Fibroblast of skin of right quadriceps (primary cell): Measurements from ENCODE around the gene RRP1B.

ENCODE experiments used
- DNase-seq: peaks from one replicate; pipeline ENCODE4 v3.0.0-alpha.2; 2013

Gene RRP1B

DNA sequence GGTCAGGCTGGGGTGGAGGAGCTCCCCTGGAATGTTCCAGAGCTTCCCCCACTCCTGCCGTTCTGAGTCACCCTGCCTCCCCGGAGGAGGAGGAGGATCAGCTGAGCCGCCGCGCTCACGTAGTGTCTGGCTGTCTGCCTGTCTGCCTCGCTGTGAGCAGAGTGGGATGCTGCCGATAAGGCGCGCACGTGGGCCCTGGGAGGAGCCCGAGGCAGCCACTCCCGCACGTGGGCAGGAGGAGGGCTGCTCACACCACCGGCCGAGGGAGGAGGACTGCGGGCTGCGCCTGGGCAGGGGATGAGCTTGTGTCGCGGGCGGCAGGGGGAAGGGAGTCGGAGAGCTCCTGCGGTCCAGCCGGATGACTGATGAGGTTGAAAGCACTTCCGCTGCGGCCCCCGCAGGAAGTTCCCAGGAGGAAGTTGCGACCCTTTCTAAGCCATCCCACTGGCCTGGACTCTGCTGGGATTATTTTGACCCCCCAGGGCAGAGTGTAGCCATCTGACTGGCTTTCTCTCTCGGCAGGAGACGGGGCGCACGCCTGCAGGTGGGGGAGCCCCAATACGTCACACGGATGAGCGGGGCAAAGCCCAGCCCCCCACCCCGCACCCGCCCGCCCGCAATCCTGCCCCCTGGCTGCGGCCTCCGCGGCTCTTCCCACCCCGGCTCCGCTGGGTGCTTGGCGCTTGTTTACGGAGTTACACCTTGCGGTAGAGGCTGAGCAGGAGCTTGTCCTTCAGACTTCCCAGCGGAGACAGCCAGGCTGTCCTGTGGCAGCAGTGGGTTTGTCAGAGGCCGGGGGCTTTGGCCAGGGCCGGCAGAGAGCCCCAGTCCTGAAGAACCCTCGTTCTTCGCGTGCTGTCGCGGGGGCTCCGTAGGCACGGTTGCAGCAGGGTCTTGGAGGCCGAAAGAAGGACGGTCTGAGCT is 69.4 kb downstream of the RRP1B start:
- peak; percentile 98 for DNase-seq

DNA sequence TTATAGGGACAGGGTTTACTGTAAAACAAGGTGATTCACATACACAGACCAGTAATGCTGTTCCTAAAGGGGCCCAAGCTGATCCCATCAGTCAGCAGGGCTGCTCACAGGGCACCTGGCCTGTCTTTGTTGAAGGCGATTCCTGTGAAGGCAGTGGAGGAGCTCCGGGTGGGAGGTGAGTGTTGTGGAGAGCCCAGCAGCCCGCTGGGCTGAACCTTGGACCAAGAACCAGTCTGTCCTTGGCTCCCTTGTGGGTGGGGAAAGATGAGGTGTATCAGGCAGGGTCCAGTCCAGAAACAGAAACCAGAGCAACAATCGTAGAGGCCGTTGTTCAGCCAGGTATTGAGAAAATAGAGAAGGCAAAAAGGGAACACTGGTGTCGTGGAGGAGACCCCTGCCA is 72.1 kb downstream of the RRP1B start:
- no peak for DNase-seq

DNA sequence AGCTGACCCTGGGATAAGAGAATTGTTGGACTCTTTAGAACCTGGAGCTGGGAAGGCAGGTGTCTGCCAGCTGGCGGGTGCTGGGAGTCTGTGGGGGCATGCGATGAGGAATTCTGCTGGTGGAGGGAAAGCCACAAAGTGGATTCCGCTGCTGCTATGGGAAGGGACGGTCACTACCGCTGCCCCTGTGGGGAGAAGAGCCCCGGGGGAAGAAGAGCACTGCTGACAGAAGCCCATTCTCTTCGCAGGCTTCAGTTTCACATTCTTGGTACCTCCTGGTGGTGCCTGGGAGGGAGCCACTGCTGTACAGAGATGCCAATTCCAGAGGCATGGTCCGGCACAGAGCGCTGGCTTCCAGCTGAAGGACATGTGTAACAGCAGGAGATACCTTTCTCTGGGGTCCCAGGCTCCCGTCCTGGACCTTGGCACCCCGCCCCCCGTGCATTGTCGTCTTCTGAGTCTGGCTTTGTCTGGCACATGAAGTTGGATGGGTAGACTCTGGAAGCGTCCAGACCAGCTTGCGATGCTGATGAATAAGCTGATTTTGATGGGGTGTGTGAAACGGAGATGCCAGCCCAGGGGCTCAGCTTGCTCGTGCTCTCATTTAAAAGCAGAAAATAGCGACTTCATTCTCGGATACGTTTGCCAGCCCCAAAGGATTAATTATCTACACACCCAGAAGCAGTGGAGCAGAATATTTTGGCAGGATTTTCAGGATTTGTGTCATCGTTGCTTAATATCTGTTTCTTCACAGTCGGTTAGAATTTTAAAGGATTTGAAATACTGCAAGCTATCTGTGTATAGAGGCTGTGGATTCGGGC is 72.7 kb downstream of the RRP1B start:
- peak; percentile 29 for DNase-seq

DNA sequence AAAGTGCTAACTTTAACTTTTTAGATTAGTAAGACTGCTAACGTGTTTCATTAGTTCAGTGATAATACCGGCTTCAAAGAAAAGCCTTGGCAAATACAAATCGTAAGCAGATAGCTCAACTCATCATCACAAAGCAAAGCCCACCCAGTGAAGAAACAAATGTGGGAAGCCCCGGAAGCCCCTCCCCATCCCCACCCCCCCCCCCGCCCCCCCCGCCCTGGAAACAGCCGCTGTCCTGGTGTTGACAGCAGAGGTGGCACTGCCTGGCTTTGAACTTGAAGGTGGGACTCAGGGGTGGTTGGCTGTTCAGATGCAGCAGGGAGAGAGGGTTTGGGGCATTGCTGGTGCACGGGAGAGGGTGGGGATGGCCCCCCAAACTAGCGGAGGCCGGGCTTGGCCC is 73.7 kb downstream of the RRP1B start:
- DNase-seq: no peak

DNA sequence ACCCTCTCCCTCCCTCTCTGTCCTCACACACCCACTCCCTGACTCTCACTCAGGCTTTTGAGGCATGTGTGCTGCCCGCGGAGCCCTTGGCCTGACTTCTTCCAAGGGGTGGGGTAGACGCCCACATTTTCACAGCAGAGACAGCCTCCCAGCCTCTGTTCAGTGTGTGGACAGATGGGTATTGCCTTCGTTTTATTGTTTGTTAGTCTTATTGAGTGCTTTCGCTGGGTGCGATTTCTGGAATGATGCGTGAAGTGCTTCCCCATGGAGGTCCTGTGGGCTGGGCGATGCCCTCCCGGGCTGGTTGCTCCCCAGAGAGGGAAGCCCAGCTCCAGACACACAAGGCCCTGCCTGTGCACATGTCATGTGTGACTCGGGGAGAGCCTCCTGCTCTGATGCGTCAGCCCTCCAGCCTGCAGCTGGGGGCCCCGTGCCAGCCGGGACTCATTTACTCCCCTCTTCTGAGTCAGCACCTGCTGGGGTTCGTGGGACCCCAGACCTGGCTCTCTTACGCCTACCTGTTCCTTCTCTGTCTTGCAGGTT is 74.2 kb downstream of the RRP1B start:
- peak; percentile 48 for DNase-seq

DNA sequence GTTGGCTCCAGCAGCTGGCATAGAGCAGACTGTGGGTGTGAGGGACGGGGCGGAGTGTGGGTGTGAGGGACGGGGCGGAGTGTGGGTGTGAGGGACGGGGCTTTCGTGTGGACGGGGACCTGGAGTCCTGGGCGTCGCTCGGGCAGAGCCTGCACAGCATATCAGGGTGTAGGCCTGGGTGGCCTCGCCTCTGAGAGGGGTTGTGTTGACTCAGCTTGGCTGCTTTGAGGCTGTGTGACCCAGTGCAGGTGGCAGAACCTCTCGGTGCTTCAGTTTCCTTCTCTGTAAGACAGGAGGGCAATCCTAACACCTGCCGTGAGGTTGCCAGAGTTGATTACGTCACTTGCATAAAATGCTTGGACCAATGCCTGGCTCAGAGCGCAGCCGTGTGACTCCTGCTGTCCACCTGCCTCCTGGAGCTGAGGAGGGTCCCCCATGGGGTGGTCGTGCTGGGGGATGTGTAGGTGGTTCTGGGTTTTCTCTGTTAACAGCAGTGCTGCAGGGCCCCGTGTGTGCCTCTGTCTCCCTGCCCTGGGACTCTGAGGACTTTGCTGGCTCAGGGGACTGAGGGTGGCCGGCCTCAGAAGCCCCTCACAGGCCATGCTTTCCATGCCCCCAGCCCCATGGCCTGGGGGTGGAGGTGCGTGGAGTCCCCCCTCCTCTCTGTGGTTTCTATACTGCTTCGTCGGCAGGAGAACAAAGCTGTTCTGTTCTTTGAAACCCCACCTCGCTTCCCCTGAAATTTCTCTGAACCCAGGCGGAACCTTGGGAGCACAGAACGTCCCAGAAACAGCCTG is 75.0 kb downstream of the RRP1B start:
- no peak for DNase-seq

DNA sequence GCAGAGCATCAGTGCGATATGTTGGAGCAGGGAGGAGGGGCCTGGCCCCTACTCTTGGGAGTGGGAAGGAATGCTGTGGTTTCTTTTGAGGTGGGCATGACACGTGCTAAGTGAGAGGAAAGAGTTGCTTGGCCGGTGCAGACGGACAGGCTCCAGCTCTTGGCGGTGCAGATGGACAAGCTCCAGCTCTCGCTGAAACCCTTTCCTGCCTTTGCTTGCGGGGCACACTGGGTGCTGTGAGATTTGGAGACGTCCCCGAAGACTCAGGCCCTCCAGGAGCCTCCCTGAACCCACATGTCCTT is 75.5 kb downstream of the RRP1B start:
- DNase-seq: peak; percentile 66

DNA sequence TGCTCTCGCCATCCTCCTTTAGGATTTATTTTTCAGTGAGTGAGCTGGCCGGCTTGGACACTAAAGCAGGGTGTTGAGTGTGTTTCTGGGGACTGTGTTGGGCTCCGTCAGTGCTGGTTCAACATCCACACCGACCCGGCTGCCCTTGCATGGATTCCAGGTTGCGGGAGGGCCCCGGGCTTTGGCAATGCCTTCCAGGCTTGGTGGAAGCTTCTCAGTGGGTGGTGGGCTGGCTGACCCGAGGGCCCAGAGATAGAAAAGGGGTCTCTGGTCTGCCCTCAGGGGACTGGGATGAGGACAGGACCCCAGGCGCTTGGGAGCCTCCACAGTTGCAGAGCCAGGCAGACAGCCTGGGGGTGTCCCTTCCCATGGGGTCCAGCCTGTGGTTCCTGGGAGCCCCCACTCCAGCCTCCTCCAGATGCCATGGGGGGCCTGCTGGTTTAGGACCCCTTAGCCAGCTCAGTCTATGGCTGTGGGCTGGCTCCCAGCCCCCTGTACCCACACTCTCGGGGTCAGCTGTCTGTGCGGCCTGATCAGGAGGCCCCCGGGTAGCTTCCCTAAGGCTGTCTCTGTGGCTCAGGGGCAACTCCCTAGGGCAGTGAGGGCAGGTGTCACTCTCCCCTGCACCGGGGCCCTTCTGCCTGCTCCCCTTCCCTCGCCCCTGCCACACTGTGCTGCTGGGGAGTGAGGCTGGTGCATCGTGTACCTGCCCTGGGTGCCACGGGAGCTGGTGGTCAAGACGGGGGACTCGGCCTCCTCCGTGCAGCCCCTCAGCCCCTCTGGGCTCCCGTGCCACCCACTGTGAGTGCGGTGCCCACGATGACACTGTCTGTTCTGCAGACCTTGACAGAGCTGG is 76.1 kb downstream of the RRP1B start:
- no peak for DNase-seq

DNA sequence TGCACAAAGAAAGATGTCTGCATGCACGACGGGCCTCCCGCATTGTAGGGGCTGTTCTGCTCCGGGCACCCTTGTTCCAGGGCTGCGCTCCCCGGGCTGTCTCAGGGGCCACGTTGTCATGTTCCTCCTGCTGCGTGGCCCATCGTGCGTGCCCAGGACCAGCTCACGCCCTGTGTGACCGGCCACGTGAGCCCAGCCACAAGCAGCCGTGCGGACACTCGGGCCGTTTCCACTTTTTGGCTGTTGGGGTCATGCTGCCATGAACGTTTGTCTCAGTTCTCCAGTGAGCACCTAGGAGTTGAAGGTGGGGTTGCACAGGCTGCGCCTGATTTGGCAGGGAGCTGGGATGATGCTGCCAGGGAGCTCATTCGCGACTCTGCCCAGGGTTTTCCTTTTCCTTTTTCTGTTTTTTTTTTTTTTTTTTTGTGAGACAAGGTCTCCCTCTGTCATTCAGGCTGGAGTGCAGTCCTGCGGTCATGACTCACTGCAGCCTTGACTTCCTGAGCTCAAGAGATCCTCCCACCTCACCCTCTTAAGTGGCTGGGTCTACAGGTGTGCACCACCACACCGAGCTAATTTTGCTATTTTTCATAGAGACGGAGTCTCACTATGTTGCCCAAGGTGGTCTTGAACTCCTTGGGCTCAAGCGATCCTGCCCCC is 77.0 kb downstream of the RRP1B start:
- DNase-seq: no peak

DNA sequence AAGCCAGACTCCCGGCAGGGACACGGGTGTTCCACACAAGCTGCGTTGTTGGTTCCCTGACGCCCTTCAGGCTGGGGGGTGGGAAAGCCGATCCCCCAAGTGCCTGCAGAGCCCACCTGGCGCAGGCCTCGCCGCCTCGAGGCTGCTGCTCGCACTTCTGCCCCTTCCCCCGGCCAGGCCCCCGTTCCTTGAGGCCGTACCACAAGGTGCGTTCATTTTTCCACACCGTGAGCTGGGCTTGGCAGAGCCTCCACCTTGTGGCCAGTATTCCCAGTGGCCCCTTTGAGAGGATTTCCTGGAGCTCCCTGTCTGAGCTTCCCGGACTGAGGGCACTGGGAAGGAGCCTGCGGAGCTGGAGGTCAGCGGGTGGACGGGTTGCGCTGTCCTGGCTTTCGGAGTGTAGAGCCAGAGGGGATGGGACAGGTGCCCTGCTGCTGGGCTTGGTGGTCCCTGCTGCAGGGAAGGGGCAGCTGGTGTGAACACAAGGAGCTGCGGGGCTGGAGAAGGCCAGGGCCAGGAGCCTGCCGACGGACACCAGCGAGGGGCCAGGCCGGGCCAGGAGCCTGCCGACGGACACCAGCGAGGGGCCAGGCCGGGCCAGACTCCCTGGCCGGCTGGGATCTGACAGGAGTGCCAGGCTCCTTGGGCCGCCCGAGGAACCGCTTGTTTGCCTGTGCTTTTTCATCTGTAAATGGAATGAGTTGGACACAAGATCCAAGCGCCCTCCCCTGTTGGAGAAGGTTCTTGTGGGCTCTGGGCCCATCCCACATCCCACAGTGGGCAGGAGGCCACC is 78.0 kb downstream of the RRP1B start:
- DNase-seq: no peak

DNA sequence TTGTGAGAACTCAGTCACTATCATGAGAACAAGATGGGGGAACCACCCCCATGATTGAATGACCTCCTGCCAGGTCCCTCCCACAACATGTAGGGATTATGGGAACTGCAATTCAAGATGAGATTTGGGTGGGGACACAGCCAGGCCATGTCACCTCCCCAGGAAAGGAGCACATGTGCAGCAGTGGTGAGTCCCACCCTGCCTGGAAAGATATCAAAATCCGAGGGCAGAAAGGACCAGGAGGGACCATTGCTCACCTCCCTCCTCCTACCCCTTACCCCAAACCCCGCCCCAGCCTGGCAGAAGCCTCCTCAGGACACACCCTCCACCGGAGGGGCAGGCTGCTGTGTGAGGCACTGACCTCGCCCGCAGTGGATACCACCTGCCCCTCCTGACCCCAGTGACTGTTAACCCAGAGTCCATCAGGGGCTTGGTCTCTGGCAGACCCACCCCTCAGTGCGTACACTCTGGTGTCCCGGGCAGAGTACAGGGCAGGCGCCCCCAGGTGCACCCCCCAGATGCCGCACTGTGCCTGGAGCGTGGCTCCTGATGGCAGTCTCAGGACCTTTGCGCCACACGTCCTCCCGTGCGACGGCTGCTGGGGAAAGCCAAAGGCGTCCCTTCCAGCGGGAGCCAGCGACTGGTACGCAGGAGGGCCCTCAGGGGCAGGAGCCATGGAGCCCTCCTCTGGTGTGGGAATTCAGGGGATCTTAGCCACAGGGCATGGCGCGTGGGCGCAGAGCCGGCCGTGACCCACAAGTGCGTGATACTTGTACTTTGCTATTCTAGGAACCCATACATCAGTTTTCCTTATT is 80.5 kb downstream of the RRP1B start:
- no peak for DNase-seq

DNA sequence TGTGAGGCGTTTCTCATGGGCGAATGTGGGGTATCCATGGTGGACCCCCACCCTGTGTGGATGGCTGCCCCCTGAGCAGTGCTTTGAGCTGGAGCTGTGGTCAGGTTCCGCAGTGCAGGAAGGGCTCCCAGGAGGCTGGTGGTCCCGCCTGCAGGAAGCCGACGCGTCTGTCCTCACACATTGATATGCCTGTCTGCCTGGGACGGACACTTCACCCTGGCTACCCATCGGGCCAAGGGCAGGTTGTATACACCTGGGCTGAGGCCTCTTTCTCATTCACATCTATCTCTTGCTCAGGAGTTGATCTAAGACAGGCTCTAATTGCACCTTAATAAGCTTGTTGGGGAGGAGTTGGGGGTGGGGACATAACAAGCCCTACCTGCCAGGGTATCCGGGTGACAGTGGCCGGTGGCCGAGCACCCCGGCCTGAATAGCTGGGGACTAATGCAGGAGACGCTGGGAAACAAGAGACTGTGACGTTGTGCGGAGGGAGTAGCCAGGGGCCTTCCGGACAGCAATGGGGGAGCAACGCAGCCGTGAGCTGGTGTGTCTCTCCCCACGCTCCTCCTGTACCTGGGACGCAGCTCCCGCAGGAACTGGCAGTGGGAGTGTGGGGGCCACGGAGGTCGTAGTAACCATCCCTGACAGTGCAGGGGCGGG is 81.3 kb downstream of the RRP1B start:
- DNase-seq: peak; percentile 51

DNA sequence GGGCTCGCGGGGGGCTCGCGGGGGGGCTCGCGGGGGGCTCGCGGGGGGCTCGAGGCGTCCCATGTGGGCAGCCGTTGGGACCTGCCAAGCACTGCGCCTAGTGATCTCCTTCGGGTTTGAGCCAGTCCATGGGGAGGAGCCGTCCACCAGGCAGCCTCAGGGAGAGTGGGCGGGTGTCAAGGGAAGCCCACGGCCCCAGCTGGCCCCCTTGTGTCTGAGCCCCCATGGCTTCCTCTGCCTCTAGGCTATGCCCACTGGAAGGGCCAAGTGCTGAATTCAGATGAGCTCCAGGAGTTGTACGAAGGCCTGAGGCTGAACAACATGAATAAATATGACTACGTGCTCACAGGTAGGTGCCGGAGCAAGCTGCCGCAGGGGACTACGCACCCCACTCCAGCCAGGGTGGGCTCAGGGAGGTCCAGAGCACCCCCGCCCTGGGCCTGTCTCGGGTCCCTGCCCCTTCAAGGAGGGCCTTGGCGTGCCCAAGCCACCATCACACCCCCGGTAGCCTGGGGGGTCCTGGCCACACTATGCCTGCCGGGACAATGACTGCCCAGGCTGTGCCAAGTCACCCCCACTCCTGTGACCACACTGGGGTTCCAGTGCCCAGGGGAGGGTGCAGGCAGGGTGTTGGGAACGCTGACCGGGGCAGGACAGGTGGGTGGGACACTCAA is 82.2 kb downstream of the RRP1B start:
- DNase-seq: no peak

DNA sequence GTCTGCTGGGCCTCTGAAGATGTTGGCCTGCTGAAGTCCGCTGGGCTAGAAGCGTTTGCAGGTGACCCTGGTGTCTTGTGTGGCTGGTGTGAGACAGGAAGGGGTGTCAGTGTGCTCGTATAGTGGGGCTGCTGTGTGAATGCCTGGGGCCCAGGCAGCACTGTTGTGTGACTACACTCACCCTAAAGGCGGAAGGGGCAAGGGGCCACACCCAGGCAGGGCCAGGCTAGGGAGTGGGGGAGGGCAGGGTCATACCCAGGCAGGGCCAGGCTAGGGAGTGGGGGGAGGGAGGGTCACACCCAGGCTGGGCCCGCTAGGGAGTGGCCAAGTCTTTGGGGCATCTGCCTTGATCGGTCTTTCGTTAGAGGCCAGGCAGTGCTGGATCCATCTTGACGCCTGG is 84.6 kb downstream of the RRP1B start:
- DNase-seq: no peak

DNA sequence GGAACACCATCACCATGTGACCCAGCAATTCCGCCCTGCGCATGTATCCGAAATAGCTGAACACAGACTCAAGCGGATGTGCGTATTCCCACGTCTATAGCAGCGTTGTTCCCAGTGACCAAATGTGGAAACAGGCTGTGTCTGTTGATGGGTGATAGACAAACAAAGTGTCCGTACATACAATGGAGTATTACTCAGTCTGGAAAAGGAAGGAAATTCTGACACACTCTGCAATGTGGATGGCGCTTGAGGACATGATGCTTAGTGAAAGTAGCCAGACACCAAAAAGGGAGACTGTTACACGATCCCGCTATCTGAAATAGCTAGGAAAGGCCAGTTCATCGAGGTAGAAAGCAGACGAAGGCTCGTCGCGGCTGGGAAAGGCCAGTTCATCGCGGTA is 85.4 kb downstream of the RRP1B start:
- DNase-seq: no peak
